GM18873 (cell line): Measurements from ENCODE around the gene ZC3H6.
"Not testable (repeated sequence)": the region's sequence is repeated elsewhere in the genome, so short reads cannot be mapped to it uniquely, and the experiment has no call there.

Source experiments
- ATAC-seq: cut with Tn5 transposase; IDR thresholded peaks from one replicate; pipeline ENCODE4 v1.9.1; 2021; ENCODE audit warnings: mild to moderate bottlenecking, moderate library complexity, moderate number of reproducible peaks; ENCODE audit not compliant: unreplicated experiment, low FRiP score

Gene ZC3H6

GRCh38 chr2:112276954-112277353, 1.6 kb downstream of the ZC3H6 start:
- ATAC-seq, result no peak

GRCh38 chr2:112277596-112278220, 2.3 kb downstream of the ZC3H6 start:
- no peak for ATAC-seq

- ATAC-seq, result not testable (repeated sequence)
Measured at GRCh38 chr2:112282066-112282465, 6.7 kb downstream of the ZC3H6 start.

- not testable (repeated sequence) for ATAC-seq
Measured at GRCh38 chr2:112283535-112283934, 8.1 kb downstream of the ZC3H6 start.

GRCh38 chr2:112290088-112290487, 14.7 kb downstream of the ZC3H6 start:
- ATAC-seq, result no peak

GRCh38 chr2:112290648-112291047, 15.3 kb downstream of the ZC3H6 start:
- ATAC-seq, result no peak

GRCh38 chr2:112293636-112294401, 18.4 kb downstream of the ZC3H6 start:
- no peak for ATAC-seq

- no peak for ATAC-seq
Measured at GRCh38 chr2:112295407-112296078, 20.1 kb downstream of the ZC3H6 start.

GRCh38 chr2:112296407-112296806, 21.0 kb downstream of the ZC3H6 start:
- no peak for ATAC-seq

- ATAC-seq, result no peak
Measured at GRCh38 chr2:112301171-112301584, 25.8 kb downstream of the ZC3H6 start.

- ATAC-seq, result no peak
Measured at GRCh38 chr2:112301973-112302372, 26.6 kb downstream of the ZC3H6 start.

- no peak for ATAC-seq
Measured at GRCh38 chr2:112304298-112304941, 29.0 kb downstream of the ZC3H6 start.

GRCh38 chr2:112305132-112305531, 29.7 kb downstream of the ZC3H6 start:
- ATAC-seq, result no peak

GRCh38 chr2:112310906-112311305, 35.5 kb downstream of the ZC3H6 start:
- ATAC-seq, result no peak

GRCh38 chr2:112311932-112312331, 36.5 kb downstream of the ZC3H6 start:
- ATAC-seq, result no peak

- no peak for ATAC-seq
Measured at GRCh38 chr2:112312821-112313220, 37.4 kb downstream of the ZC3H6 start.

GRCh38 chr2:112314856-112315255, 39.5 kb downstream of the ZC3H6 start:
- no peak for ATAC-seq

- ATAC-seq, result no peak
Measured at GRCh38 chr2:112317303-112318158, 42.1 kb downstream of the ZC3H6 start.

GRCh38 chr2:112318515-112318914, 43.1 kb downstream of the ZC3H6 start:
- no peak for ATAC-seq
